HG02981 (cell line): ENCODE results near the gene VAT1.
"Not testable (repeated sequence)": the region's sequence is repeated elsewhere in the genome, so short reads cannot be mapped to it uniquely, and the experiment has no call there.

Experiments used
- ATAC-seq: cut with Tn5 transposase; IDR thresholded peaks from one replicate; pipeline ENCODE4 v1.9.1; 2021; ENCODE audit warnings: mild to moderate bottlenecking, moderate library complexity; ENCODE audit not compliant: unreplicated experiment

The VAT1 gene

DNA sequence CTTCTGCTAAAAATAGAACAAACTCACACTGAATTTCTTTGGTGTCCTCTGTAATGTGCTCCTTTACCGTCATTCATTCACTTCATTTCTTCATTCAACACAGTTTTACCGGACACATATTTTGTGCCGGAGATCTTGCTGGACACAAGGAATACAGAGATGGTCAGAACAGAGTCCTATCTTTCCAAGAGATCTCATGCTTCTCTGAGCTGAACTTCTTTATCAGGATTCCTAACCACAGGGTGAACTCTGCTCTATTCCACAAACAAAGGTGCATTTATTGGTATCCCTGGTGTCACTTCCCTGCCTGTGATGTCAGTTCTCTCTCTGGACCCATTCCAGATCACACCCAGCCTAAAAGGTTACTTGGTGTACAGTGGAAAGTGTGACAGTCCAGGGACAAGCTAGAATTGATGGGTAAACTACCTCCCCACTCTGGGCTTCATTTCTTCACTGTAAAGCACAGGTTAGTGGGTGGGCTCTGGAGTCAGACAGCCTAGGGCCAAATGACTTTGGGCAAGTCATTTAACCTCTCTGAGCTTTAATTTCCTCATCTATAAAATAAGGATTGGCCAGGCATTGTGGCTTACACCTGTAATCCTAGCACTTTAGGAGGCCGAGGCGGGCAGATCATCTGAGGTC is 11.4 kb downstream of the VAT1 start:
- ATAC-seq = no peak

DNA sequence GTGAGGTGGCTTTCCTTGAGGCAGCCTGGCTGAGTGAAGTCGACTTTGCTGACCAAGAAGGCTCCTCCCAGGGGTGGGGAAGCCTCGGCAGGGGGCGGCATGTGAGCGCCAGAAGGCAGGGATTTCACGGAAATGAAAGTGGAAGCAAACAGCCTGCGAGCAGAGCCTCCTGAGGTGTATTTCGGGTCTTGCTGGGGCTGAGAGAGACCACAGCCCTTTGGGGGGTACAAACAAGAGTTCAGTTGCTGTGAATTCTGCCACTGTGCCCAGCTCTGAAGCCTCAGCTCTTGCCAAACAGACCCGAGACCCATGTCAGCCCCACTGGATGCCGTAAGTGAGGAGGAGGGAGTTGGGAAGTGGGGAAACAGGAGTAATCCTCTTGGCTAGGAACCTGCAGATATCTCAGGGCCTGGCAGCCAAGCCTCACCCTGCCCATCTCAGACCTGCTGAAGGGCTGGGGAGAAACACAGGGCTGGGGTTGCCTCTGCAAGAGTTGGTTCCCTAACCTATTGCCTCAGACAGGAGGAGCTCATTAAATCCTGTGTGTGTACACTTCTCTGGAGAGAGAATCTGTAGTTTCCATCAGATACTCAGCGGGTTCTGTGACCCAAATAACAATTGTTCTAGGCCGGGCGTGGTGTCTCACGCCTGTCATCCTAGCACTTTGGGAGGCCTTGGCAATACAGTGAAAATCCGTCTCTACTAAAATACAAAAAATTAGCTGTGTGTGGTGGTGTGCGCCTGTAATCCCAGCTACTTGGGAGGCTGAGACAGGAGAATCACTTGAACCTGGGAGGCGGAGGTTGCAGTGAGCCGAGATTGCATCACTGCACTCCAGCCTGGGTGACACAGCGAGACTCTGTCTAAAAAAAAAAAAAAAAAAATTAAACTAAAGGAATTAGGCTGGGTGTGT is 15.3 kb downstream of the VAT1 start, which contains the start of gene IFI35:
Gene IFI35 (plus strand): TSS at position 146 of the 913 bp plus-strand sequence. CDS start 164 bp downstream, at position 310.
- peak; percentile 61 for ATAC-seq

DNA sequence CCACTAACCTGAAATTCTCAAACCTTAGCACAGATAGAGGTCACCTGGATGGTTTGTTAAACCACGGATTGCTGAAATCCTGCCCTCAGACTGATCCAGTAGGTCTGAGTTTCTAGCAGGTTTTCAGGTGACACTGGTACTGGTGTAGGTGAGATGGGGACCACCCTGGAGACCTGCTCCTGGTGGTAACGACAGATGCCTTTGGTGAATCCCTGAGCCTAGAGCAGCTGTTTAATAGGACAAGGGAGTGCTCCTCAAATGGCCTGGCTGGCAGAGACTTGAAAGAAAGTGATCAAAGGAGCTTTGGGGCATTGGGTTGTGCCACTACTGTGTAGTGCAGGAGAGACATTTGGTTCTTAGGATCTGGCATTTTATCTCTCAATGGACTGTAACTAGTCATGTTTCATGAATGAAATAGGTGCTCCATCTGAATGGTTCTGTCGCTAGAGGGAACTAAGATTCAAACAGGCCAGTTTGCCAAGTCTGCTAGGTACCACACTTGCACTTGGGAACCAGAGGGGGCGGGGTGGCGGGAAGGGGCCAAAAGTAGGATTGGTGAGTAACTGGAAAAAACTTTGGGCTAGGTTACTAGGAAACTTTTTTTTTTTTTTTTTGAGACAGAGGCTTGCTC is 18.5 kb downstream of the VAT1 start:
- ATAC-seq = no peak

GRCh38 chr17:43000894-43001293 is 21.3 kb downstream of the VAT1 start:
- ATAC-seq = not testable (repeated sequence)

DNA sequence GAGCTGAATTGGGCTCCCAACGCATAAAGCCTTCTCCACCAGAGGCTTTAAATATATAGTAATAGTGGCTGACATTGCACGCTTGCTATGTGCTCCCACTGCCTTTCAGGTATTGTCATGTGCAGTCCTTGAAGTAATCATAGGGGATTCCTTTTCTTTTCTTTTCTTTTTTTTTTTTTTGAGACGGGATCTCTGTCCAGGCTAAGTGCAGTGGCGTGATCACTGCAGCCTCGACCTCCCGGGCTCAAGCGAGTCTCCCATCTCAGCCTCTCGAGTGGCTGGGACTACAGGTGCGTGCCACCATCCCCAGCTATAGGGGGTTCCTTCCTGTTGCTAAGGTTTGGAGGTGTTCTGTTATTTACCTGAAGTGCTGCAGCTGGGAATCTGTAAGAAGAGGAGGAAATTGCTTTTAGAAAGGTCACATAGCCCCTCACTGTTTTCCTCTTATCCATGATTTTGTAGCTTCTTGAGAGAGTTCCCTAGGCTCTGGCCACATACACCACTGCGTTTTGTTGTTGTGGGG is 23.1 kb downstream of the VAT1 start:
- no peak for ATAC-seq

DNA sequence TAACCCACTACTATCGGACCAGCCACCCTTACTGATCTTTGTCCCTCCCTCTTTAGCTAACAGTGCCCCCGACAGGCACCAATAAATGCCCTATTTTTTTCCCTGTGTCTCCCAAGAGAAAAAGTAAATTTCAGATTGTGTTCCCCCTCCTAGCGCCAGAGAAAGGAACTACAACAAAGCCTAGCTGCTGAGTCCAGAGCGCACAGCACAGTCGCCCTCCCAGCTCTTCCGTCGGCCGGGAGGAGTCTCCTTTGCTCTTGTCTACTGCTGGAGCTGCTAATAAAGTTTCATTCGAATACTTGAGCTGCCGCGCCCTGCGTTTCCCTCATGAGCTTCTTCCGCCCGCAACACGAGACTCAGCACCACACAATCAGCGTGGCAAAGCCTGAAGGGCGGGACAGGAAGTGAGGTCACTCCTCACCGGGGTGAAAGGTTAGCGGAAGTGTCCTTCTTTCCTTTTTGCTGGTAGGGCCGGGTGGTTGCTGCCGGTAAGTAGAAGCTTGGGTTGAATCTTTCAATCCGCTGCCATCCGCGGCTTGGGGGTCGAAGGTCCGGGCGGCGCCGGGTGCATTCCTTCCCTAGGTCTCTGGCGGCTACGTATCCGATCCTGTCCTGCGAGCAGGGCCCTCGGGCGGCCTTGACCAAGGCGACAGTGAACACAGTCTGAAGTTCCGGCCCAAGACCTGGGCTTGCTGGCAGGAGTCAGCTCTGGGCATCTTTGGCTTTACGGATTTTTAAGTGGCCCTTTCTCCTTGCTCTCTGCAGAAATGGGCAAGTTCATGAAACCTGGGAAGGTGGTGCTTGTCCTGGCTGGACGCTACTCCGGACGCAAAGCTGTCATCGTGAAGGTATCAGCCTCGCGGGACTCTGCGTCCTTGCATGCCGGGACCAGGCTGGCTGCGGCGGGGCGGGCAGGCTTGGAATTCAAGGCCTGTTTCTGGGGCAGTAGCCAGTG is 23.9 kb downstream of the VAT1 start, which contains the start of gene RPL27:
Gene RPL27 (plus strand): TSS at position 436 of the 955 bp plus-strand sequence. CDS start 332 bp downstream, at position 768.
- ATAC-seq = peak; percentile 93

DNA sequence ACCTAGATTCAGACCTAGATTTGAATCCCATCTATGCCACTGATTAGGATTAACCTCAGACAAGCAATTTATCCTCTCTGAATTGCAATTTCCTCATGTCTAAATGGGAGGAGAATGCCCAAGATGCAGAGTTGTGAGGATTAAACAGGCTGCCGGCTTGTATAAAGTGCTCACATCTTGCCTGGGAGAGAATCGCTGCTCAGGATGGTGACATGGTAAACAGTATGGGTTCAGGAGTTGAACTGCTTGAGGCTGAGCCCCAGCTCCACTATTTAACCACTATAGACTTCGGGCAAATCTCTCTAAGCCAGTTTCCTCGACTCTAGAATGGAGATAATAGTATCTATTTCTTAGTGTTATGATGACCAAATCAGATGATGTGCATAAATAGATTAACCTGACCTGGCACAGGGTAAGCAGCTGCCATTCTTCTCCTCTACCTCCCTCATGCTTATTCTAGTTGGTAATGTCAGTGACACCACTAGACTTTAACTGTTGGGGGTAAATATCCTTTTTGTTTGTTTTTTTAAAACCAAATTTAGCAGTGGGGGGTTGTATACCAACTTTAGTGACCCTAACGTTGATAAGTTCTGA is 24.7 kb downstream of the VAT1 start:
- no peak for ATAC-seq

DNA sequence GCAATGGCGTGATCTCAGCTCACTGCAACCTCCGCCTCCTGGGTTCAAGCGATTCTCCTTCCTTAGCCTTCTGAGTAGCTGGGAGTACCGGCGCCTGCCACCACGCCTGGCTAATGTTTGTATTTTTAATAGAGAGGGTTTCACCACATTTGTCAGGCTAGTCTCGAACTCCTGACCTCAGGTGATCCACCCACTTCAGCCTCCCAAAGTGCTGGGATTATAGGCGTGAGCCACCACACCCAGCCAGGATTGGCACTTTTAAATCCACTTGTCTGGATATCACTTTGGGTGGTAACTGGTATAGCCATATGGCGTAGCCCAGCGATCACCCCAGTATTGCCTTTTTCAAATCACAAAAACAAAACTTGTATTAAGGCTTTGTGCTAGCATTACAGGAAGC is 28.3 kb downstream of the VAT1 start:
- not testable (repeated sequence) for ATAC-seq

DNA sequence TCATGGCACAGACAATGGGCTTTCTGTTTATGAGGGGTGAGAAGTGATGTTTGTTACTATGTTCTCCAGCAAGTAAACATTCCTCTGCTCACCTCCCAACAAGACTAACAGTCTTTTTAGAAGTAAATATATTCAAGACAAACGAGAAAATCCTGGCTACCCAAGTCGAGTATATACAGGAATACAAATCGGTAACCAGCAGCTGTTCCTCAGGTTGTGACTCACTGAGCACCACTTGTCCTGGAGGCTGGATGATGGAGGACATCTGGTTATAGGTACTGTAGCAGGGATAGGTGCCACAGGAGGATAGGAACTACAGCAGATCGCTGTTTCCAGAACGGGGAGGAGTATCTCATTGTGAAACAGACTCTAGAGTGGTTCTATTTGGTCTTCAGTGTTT is 29.3 kb downstream of the VAT1 start:
- ATAC-seq = no peak

DNA sequence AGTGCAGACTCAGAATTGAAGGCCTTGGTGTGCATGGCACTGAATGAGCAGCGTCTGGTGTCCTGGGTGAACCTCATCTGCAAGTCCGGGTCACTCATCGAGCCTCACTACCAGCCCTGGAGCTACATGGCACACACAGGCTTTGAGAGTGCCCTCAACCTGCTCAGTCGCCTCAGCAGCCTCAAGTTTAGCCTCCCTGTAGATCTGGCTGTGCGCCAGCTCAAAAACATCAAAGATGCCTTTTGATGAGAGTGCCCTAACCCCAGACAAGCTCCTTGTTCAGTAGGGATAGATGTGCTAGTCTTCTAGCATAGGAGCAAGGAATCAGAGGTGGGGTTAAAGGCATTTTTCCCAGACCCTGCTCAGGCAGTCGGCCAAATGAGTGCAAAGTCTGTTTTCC is 30.7 kb downstream of the VAT1 start:
- ATAC-seq = no peak

GRCh38 chr17:42989726-42990652 is 32.2 kb downstream of the VAT1 start:
- ATAC-seq = no peak

GRCh38 chr17:42989141-42989540 is 33.0 kb downstream of the VAT1 start:
- no peak for ATAC-seq

DNA sequence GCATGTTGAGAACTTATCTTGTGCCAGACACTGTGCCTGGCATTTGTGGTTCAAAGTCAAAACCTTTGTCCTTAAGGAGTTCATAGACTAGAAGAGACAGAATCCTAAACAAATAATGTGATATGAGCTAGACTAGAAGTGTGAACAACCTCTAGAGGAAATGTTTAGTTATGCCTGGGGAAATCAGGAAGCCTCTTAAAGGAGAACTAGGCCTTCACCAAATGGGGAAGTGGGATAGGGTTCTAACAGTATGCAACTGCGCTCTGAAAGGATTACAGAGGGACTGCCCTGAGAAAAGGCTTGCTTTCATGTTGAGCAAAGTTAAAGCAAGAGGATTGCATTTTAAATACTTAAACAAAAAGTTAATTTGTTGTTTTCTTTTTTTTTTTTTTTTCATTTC is 37.0 kb downstream of the VAT1 start:
- ATAC-seq = no peak

GRCh38 chr17:42982266-42982665 is 39.9 kb downstream of the VAT1 start:
- ATAC-seq = no peak

- peak; percentile 38 for ATAC-seq
These were observed 41.3 kb downstream of the VAT1 start for GRCh38 chr17:42980766-42981397.

DNA sequence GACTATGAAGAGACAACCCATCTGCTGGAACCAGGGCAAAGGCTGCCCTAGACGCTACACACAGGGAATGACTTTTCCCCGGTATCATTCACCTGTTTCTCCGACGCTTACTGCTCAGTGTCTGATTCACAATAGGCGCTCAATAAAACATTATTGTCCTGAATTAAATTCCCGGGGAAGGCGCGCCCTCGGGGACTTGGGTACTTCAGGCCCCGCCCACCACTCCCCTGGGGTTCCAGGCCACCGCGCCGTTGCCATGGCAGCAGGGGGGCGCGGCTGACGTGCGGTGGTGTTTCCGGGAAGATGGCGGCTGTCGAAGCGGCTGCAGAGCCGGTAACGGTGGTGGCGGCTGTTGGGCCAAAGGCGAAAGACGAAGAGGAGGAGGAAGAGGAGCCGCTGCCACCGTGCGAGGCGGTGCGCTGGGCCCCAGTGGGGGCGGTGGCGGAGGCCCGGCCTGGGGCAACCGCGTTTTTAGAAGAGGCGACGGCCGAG is 41.9 kb downstream of the VAT1 start, which contains the start of gene RUNDC1:
Gene RUNDC1 (plus strand): TSS at position 292 of the 492 bp plus-strand sequence. CDS start 12 bp downstream, at position 304.
- ATAC-seq = peak; percentile 66

- no peak for ATAC-seq
These were observed 42.5 kb downstream of the VAT1 start, which contains the start of gene PTGES3L for GRCh38 chr17:42979511-42980273. PTGES3L (minus strand) TSS chr17:42980080; CDS start chr17:42980053, 27 bp downstream.
